Mesenchymal stem cell (in vitro differentiated cells and primary cell): ENCODE data around the gene KRT6C.

Experiments used
- DNase-seq: peaks from one replicate; pipeline ENCODE4 v3.0.0-alpha.2; 2013
- H2AFZ ChIP-seq: one replicate; pipeline ENCODE4 v1.6.1; 2013; ENCODE audit warnings: low read depth, mild to moderate bottlenecking, control low read depth, inconsistent platforms, low read length, moderate library complexity
- H2AK5ac ChIP-seq: 2 replicates; pipeline ENCODE4 v1.6.1; 2013; ENCODE audit warnings: low read length, moderate library complexity, mild to moderate bottlenecking, inconsistent platforms; ENCODE audit not compliant: severe bottlenecking
- H2BK120ac ChIP-seq: one replicate; pipeline ENCODE4 v1.6.1; 2013; ENCODE audit warnings: low read depth, mild to moderate bottlenecking, inconsistent platforms, low read length, moderate library complexity
- H2BK12ac ChIP-seq, 2 experiments: one replicate each; pipeline ENCODE4 v1.6.1; 2013; ENCODE audit warnings: inconsistent platforms in 2 of 2, low read length in 2 of 2, mild to moderate bottlenecking in 2 of 2, moderate library complexity in 2 of 2, control low read depth in 1 of 2
- H2BK15ac ChIP-seq: one replicate; pipeline ENCODE4 v1.6.1; 2013; ENCODE audit warnings: mild to moderate bottlenecking, low read depth, inconsistent platforms; ENCODE audit not compliant: poor library complexity, severe bottlenecking
- H2BK5ac ChIP-seq: 2 replicates; pipeline ENCODE4 v1.6.1; 2013; ENCODE audit warnings: low read depth, mild to moderate bottlenecking, low read length, control low read depth, inconsistent platforms; ENCODE audit not compliant: poor library complexity, severe bottlenecking
- H3K14ac ChIP-seq, 2 experiments: one replicate each; pipeline ENCODE4 v1.6.1; 2013; ENCODE audit warnings: inconsistent platforms in 2 of 2, low read length in 2 of 2, control low read depth in 1 of 2, mild to moderate bottlenecking in 1 of 2, moderate library complexity in 1 of 2
- H3K18ac ChIP-seq, 2 experiments: one replicate each; pipeline ENCODE4 v1.6.1; 2013; ENCODE audit warnings: inconsistent platforms in 2 of 2, low read length in 2 of 2, control low read depth in 1 of 2, low read depth in 1 of 2, mild to moderate bottlenecking in 1 of 2
- H3K23ac ChIP-seq, 2 experiments: one replicate each; pipeline ENCODE4 v1.6.1; 2013; ENCODE audit warnings: inconsistent platforms in 2 of 2, low read length in 2 of 2, mild to moderate bottlenecking in 2 of 2, moderate library complexity in 2 of 2, control low read depth in 1 of 2
- H3K27ac ChIP-seq: 2 replicates; pipeline ENCODE4 v1.5.1; 2013; ENCODE audit warnings: mild to moderate bottlenecking, moderate library complexity, low read length, control low read depth, inconsistent platforms; ENCODE audit not compliant: poor library complexity, severe bottlenecking
- H3K27me3 ChIP-seq, 2 experiments: 2 replicates each; pipeline versions ENCODE4 v1.6.1 to v1.7.0; 2013; ENCODE audit warnings: low read length in 2 of 2, mild to moderate bottlenecking in 2 of 2, moderate library complexity in 2 of 2, control low read depth in 1 of 2, inconsistent platforms in 1 of 2; ENCODE audit not compliant: control insufficient read depth in 1 of 2, insufficient read depth in 1 of 2
- H3K36me3 ChIP-seq, 2 experiments: 2 replicates each; pipeline versions ENCODE4 v1.6.1 to v1.7.0; 2013; ENCODE audit warnings: low read length in 2 of 2, control low read depth in 1 of 2, inconsistent platforms in 1 of 2, low read depth in 1 of 2, mild to moderate bottlenecking in 1 of 2; ENCODE audit not compliant: insufficient read depth in 2 of 2, control insufficient read depth in 1 of 2
- H3K4ac ChIP-seq, 2 experiments: one replicate each; pipeline ENCODE4 v1.6.1; 2013; ENCODE audit warnings: inconsistent platforms in 2 of 2, low read length in 2 of 2, mild to moderate bottlenecking in 2 of 2, moderate library complexity in 2 of 2, control low read depth in 1 of 2, low read depth in 1 of 2
- H3K4me1 ChIP-seq: 2 replicates; pipeline ENCODE4 v1.6.1; 2013; ENCODE audit warnings: low read depth, low read length, control low read depth; ENCODE audit not compliant: control insufficient read depth, insufficient read depth
- H3K4me2 ChIP-seq: 2 replicates; pipeline ENCODE4 v1.6.1; 2013; ENCODE audit warnings: low read length, mild to moderate bottlenecking, inconsistent platforms; ENCODE audit not compliant: poor library complexity, severe bottlenecking
- H3K4me3 ChIP-seq, 2 experiments: 2 replicates each; pipeline versions ENCODE4 v1.5.1 to v1.7.0; 2013; ENCODE audit warnings: low read length in 2 of 2, mild to moderate bottlenecking in 2 of 2, control low read depth in 1 of 2, low read depth in 1 of 2; ENCODE audit not compliant: insufficient read depth in 1 of 2
- H3K79me1 ChIP-seq: replicated peaks from 2 replicates; pipeline ENCODE4 v1.6.1; 2013; ENCODE audit warnings: mild to moderate bottlenecking, control low read depth, low read length, inconsistent platforms; ENCODE audit not compliant: poor library complexity, severe bottlenecking
- H3K9ac ChIP-seq: 2 replicates; pipeline ENCODE4 v1.7.0; 2013; ENCODE audit warnings: mild to moderate bottlenecking, low read length, moderate library complexity
- H3K9me3 ChIP-seq: 2 replicates; pipeline ENCODE4 v1.7.0; 2013; ENCODE audit warnings: mild to moderate bottlenecking, low read length; ENCODE audit not compliant: control insufficient read depth
- H4K8ac ChIP-seq: one replicate; pipeline ENCODE4 v1.6.1; 2013; ENCODE audit warnings: inconsistent platforms, mild to moderate bottlenecking, low read length, moderate library complexity
- H4K91ac ChIP-seq: one replicate; pipeline ENCODE4 v1.6.1; 2013; ENCODE audit warnings: mild to moderate bottlenecking, low read length, inconsistent platforms
- WGBS: methylation state at CpG from one replicate; pipeline ENCODE4 v1.1.7; 2013; ENCODE audit warnings: mixed read lengths; 5-methylcytosine and 5-hydroxymethylcytosine counted together

KRT6C gene

DNA sequence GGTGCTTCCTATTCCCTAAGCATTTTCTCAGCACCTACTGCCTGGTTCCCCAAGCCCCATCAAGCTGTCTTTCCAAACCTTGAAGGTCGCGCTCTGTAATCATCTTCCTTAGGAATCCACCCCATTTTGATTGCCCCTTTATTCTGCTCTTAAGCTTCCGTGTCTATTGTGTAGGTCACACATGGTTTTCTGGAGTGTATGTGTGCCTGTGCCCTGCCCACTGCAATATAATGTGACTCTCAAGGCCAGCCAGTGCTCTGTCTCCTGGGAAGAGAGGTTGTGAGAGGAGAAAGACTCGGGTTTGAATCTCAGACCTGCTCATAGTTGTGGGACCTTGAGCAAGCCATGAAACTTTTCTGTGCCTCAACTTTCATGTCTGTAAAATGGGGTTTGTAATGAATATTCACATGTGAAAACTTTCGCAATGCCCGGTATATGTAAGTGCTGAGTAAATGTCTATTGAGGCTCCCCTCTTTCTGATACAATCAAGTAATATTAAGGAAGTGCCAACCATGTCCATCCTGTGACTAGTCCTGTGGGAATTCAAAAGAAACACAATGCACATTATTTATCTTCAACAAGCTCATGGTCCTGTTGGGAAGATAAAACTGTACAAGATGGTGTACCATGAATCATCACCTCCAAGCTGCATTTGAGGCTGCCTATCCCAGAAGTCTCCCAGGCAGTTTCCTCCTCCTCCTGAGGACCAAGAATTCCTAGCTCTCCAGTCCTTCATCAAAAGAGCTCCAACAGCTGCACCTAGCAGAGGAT, 38.7 kb downstream of the KRT6C start:
- H2BK12ac ChIP-seq = no peak overlapping the region
- no peaks in the 10 kb centered on the region for H3K79me1 ChIP-seq
- H3K9me3 ChIP-seq = no peaks in the 10 kb centered on the region
- no peak overlapping the region for H3K18ac ChIP-seq
- WGBS = 90% methylated on average over 4 of the region's 6 CpGs
- H3K27me3 ChIP-seq = peaks cover 26 to 49% of the 10 kb centered on the region in 2 experiments
- H2BK15ac ChIP-seq = no peak overlapping the region
- H3K36me3 ChIP-seq = no peaks in the 10 kb centered on the region
- H3K9ac ChIP-seq = no peak overlapping the region
- no peak overlapping the region for H3K27ac ChIP-seq
- no peaks in the 10 kb centered on the region for H3K4me1 ChIP-seq
- no peak for DNase-seq
- no peak overlapping the region for H2AK5ac ChIP-seq
- H3K4me3 ChIP-seq = no peak overlapping the region
- H2BK120ac ChIP-seq = no peak overlapping the region
- no peak overlapping the region for H3K14ac ChIP-seq
- H3K4ac ChIP-seq = no peak overlapping the region
- H2BK5ac ChIP-seq = no peak overlapping the region
- no peak overlapping the region for H2AFZ ChIP-seq
- H3K23ac ChIP-seq = no peak overlapping the region
- H3K4me2 ChIP-seq = no peak overlapping the region
- H4K8ac ChIP-seq = no peak overlapping the region
- H4K91ac ChIP-seq = no peak overlapping the region

DNA sequence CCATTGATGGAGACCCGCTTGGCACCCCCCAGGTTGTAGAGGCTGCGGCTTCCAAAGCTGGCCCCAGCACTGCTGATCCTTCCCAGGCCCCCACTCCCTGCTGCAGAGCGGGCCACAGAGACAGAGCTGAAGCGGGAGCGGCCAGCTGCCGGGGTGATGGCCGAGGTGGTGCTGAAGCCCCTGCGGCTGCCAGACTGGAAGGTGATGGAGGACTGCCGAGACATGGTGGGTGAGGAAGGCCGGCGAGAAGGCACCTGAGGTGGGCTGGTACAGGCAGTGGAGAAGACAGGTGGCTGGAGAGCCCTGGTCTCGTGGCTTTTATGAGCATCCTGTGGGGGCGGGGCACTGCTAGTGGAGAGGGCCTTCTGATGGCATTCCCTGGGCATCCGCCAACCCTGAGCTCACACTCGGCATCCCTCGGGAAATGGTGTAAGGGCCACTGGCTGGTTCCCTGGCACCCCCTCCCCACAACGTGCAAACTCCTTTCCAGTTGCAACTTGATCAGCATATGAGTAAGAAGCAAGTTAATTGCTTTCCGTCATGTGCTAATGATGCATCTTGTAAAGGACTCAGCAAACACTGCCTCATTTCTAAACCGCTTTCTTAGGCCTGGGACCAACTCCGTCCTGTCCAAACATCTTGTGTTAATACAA, 39.4 kb downstream of the KRT6C start, which contains the start of gene KRT75:
TSS of gene KRT75 (minus strand) at position 291 of the 653 bp plus-strand sequence. CDS start at position 224, 67 bp downstream.
- Histone ChIP-seq H3K14ac (no peak within 1 kb of the TSS), H3K27me3 (peaks cover 21 to 54% of the 10 kb centered on the region in 2 experiments), H4K8ac (no peak within 1 kb of the TSS), H2BK120ac (no peak within 1 kb of the TSS), H2AK5ac (no peak within 1 kb of the TSS), H3K4me3 (no peak within 1 kb of the TSS), H4K91ac (no peak within 1 kb of the TSS), H3K18ac (no peak within 1 kb of the TSS), H2BK15ac (no peak within 1 kb of the TSS), H3K27ac (no peak within 1 kb of the TSS), H3K23ac (peak within 1 kb of the TSS in 1 of 2 experiments; percentile 26), H3K4me1 (no peaks in the 10 kb centered on the region), H3K79me1 (no peaks in the 10 kb centered on the region), H2BK5ac (no peak within 1 kb of the TSS), H3K9ac (no peak within 1 kb of the TSS), H2AFZ (no peak within 1 kb of the TSS), H3K4me2 (no peak within 1 kb of the TSS), H2BK12ac (no peak within 1 kb of the TSS), H3K9me3 (no peaks in the 10 kb centered on the region), H3K4ac (no peak within 1 kb of the TSS), H3K36me3 (no peaks in the 10 kb centered on the region)
- 89% methylated on average over 20 of the region's 20 CpGs for WGBS
- no peak for DNase-seq

DNA sequence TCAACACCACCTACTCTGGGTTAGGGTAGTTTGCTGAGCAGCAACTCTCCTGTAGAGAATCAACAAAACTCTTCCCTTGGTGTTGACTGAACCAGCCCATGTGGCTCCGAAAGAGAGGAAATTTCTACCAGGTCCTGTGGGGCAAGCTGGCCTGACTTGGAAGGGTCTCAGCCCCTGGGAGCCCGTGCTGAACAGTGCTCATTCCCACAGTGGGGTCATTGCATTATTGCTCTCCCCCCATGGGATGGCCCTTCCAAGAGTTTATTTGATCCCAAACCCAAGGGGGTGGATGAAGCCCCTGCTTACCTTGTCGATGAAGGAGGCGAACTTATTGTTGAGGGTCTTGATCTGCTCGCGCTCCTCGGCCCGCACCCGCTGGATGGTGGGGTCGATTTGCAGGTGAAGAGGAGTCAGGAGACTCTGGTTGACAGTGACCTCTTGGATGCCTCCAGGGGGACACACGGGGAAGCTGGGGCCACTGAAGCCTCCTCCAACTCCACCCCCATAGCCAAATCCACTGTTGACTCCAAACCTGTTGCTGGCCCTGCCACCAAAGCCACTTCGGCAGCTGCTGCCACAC, 40.0 kb downstream of the KRT6C start:
- peaks cover 24 to 54% of the 10 kb centered on the region in 2 experiments for H3K27me3 ChIP-seq
- H2BK120ac ChIP-seq = no peak overlapping the region
- H3K14ac ChIP-seq = no peak overlapping the region
- no peaks in the 10 kb centered on the region for H3K9me3 ChIP-seq
- no peak overlapping the region for H3K23ac ChIP-seq
- no peak overlapping the region for H2BK5ac ChIP-seq
- H4K91ac ChIP-seq = no peak overlapping the region
- DNase-seq = no peak
- no peaks in the 10 kb centered on the region for H3K79me1 ChIP-seq
- no peak overlapping the region for H3K4me2 ChIP-seq
- H3K36me3 ChIP-seq = no peaks in the 10 kb centered on the region
- no peak overlapping the region for H3K18ac ChIP-seq
- no peak overlapping the region for H3K4ac ChIP-seq
- no peak overlapping the region for H3K9ac ChIP-seq
- H2BK15ac ChIP-seq = no peak overlapping the region
- no peaks in the 10 kb centered on the region for H3K4me1 ChIP-seq
- no peak overlapping the region for H3K27ac ChIP-seq
- H2BK12ac ChIP-seq = no peak overlapping the region
- 83% methylated on average over 12 of the region's 12 CpGs for WGBS
- H4K8ac ChIP-seq = no peak overlapping the region
- no peak overlapping the region for H3K4me3 ChIP-seq
- H2AFZ ChIP-seq = no peak overlapping the region
- H2AK5ac ChIP-seq = no peak overlapping the region

DNA sequence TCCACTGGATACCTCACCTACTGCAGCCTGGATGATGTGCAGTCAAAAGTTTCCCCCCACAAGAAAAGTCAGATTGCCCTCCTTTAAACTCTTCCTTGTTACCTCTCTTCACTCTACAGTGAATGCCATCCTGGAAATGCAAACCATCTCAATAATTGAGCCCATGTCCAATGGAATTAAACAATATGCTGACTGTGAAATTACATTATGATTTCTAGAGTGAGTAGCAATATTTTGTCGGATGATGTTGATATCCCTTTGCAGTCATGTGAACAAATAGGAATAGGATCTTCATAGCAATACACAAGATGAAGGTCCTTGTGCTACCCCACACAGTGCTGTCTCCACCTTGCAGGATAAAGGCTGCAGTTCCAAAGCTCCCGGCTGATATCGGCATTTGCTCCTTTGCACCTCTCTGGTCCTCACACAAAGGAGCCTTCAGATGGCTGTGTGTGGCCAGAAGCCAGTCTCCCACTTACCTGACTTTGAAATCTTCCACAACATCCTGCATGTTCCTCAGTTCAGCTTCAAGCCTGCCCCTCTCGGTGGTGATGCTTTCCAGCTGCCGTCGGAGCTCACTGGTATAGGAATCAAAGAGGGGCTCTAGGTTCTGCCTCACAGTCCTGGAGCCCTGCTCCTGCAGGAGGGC, 40.9 kb downstream of the KRT6C start:
- H3K4me3 ChIP-seq = no peak overlapping the region
- DNase-seq = no peak
- no peak overlapping the region for H3K18ac ChIP-seq
- peaks cover 26 to 60% of the 10 kb centered on the region in 2 experiments for H3K27me3 ChIP-seq
- H3K4ac ChIP-seq = no peak overlapping the region
- H2BK120ac ChIP-seq = no peak overlapping the region
- H2AK5ac ChIP-seq = no peak overlapping the region
- no peak overlapping the region for H2BK12ac ChIP-seq
- H4K91ac ChIP-seq = no peak overlapping the region
- H3K9ac ChIP-seq = no peak overlapping the region
- 85% methylated on average over 6 of the region's 6 CpGs for WGBS
- no peaks in the 10 kb centered on the region for H3K79me1 ChIP-seq
- H4K8ac ChIP-seq = no peak overlapping the region
- H3K36me3 ChIP-seq = no peaks in the 10 kb centered on the region
- no peak overlapping the region for H3K27ac ChIP-seq
- H3K4me1 ChIP-seq = no peaks in the 10 kb centered on the region
- no peak overlapping the region for H3K14ac ChIP-seq
- H3K4me2 ChIP-seq = no peak overlapping the region
- H2AFZ ChIP-seq = no peak overlapping the region
- H2BK15ac ChIP-seq = no peak overlapping the region
- no peak overlapping the region for H2BK5ac ChIP-seq
- no peaks in the 10 kb centered on the region for H3K9me3 ChIP-seq
- no peak overlapping the region for H3K23ac ChIP-seq
